Natural killer cell (primary cell): ENCODE data around the gene SLC16A9. TPM values are rescaled to one million over a fixed set of nuclear protein-coding genes. Genes with fewer than 3 reads are reported as not detected.

ENCODE experiments used
- ATAC-seq, 3 donors: fragments of 150-1000 bp in 2 of 3; fragments of 200-7000 bp in 1 of 3; cut with Tn5 transposase; 1 replicate in 1 of 3; 2 replicates in 2 of 3; pipeline ENCODE4 v1.10.0; 2021; ENCODE audit warnings: mild to moderate bottlenecking in 2 of 3, moderate library complexity in 2 of 3
- DNase-seq, 2 donors: peaks; one replicate each; pipeline versions ENCODE4 v3.0.0 to v3.0.0-alpha.2; 2013 to 2021; ENCODE audit warnings: mixed read lengths in 1 of 2
- H3K27ac ChIP-seq: one replicate; pipeline ENCODE4 v1.5.1; 2013; ENCODE audit warnings: mild to moderate bottlenecking, low read length
- H3K27me3 ChIP-seq: one replicate; pipeline ENCODE4 v1.6.1; 2013; ENCODE audit warnings: low read length; ENCODE audit not compliant: control insufficient read depth, insufficient read depth
- H3K36me3 ChIP-seq: one replicate; pipeline ENCODE4 v1.6.1; 2013; ENCODE audit warnings: low read length; ENCODE audit not compliant: control insufficient read depth, insufficient read depth
- H3K4me1 ChIP-seq: one replicate; pipeline ENCODE4 v1.6.1; 2013; ENCODE audit warnings: low read length; ENCODE audit not compliant: control insufficient read depth, insufficient read depth
- H3K4me3 ChIP-seq: one replicate; pipeline ENCODE4 v1.5.1; 2013; ENCODE audit warnings: low read length
- H3K9me3 ChIP-seq: one replicate; pipeline ENCODE4 v1.6.1; 2013; ENCODE audit warnings: low read length; ENCODE audit not compliant: control insufficient read depth, insufficient read depth
- H3K27ac Mint-ChIP-seq, 2 donors: one replicate each; pipeline ENCODE4 v1.8.0; 2022; ENCODE audit warnings: mild to moderate bottlenecking in 2 of 2, mixed read lengths in 2 of 2, moderate library complexity in 1 of 2
- H3K27me3 Mint-ChIP-seq, 2 donors: one replicate each; pipeline ENCODE4 v1.8.0; 2022; ENCODE audit warnings: low read depth in 2 of 2, mixed read lengths in 2 of 2
- H3K36me3 Mint-ChIP-seq: one replicate; pipeline ENCODE4 v1.8.0; 2022; ENCODE audit warnings: mixed read lengths
- H3K4me1 Mint-ChIP-seq, 2 donors: one replicate each; pipeline ENCODE4 v1.8.0; 2022; ENCODE audit warnings: mixed read lengths in 2 of 2
- H3K4me3 Mint-ChIP-seq: one replicate; pipeline ENCODE4 v1.8.0; 2022; ENCODE audit warnings: mild to moderate bottlenecking, moderate library complexity, mixed read lengths
- H3K9me3 Mint-ChIP-seq, 2 donors: one replicate each; pipeline ENCODE4 v1.8.0; 2022; ENCODE audit warnings: mixed read lengths in 2 of 2
- CTCF ChIP-seq: fragments of 200-600 bp; IDR thresholded peaks from one replicate; pipeline ENCODE4 v1.8.0; 2022; ENCODE audit warnings: antibody characterized with exemption
- WGBS: methylation state at CpG from one replicate; pipeline ENCODE4 v1.1.7; 2013; ENCODE audit warnings: missing lambda C conversion rate; ENCODE audit not compliant: insufficient coverage; 5-methylcytosine and 5-hydroxymethylcytosine counted together
- intact Hi-C: fragments of 100-400 bp; cut with micrococcal nuclease; formaldehyde crosslinking; loops from one replicate; pipeline ENCODE4 v1.14.2; 2022
- total RNA-seq, 4 donors: library from RNA; stranded (reverse); fragments of 120-200 nt in 1 of 4; gene quantifications; one replicate each; pipeline versions ENCODE4 v1.2.3 to v1.2.4, GENCODE V29; 2013 to 2022

The SLC16A9 gene
- total RNA-seq, 3 donors from 2014 or later (not counting 1 experiment from before 2014, with no cell fraction given), result not detected

GRCh38 chr10:59618666-59619065 lies 91.0 kb downstream of the SLC16A9 start:
- TF ChIP-seq CTCF, result no peak
- H3K36me3 ChIP-seq, result no peaks in the 10 kb centered on the region
- WGBS, result 76% methylated on average over 3 of the region's 4 CpGs
- Mint-ChIP-seq H3K27me3 (peaks cover 0 to 2% of the 10 kb centered on the region in 2 donors), H3K36me3 (no peaks in the 10 kb centered on the region), H3K4me1 (no peaks in the 10 kb centered on the region), H3K27ac (no peak overlapping the region), H3K4me3 (no peak overlapping the region), H3K9me3 (no peaks in the 10 kb centered on the region)
- ATAC-seq (no peak), DNase-seq (no peak)
- H3K4me3 ChIP-seq, result no peak overlapping the region
- no peaks in the 10 kb centered on the region for H3K4me1 ChIP-seq
- H3K9me3 ChIP-seq, result no peaks in the 10 kb centered on the region
- intact Hi-C loops, result no loop called here
- no peaks in the 10 kb centered on the region for H3K27me3 ChIP-seq
- no peak overlapping the region for H3K27ac ChIP-seq

DNA sequence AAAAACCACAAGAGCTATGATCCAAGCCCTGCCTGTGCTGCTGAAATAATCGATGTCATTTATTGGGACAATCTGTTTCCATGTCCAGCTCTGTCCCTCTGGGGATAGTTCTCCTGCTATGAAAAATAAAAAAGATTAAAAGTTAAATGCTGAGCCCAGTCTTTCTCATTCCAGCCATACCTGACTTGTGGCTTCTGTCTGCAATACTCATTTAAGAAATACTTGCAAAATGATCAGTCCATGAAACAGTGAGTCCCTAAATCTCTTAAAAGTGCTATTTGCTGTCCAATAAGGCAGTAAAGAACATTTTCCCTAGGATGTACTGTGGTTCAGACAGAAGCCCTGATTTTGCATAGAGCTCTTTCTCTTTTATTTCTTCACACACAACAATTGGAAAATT lies 91.7 kb downstream of the SLC16A9 start:
- intact Hi-C loops, result no loop called here
- Histone ChIP-seq H3K36me3 (no peaks in the 10 kb centered on the region), H3K27ac (no peak overlapping the region), H3K4me3 (no peak overlapping the region), H3K9me3 (no peaks in the 10 kb centered on the region), H3K4me1 (no peaks in the 10 kb centered on the region), H3K27me3 (no peaks in the 10 kb centered on the region)
- Mint-ChIP-seq H3K9me3 (no peaks in the 10 kb centered on the region), H3K36me3 (no peaks in the 10 kb centered on the region), H3K27ac (no peak overlapping the region), H3K27me3 (peaks cover 0 to 2% of the 10 kb centered on the region in 2 donors), H3K4me1 (no peaks in the 10 kb centered on the region), H3K4me3 (no peak overlapping the region)
- no peak for TF ChIP-seq CTCF
- DNase-seq, result no peak
- ATAC-seq, result no peak
- WGBS, result 100% methylated on average over 1 of the region's 1 CpG

DNA sequence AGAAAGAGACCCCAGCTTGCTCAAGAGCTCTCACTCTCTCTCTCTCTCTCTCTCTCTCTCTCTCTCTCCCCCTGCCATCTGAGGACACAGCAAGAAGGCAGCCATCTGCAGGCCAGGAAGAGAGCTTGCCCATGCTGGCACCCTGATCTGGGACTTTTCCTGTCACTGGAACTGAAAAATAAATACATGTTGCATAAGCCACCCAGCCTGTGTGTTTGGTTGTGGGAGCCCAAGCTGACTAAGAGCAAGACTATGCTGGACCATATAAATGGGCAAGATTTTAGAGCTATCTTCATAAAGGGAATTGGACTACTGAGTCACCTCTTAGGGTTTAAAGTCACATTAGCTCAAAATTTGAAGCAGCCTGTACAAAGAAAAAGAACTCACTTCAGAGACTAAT lies 98.6 kb downstream of the SLC16A9 start:
- DNase-seq (no peak), ATAC-seq (no peak)
- Mint-ChIP-seq H3K4me3 (no peak overlapping the region), H3K36me3 (no peaks in the 10 kb centered on the region), H3K9me3 (no peaks in the 10 kb centered on the region), H3K4me1 (no peaks in the 10 kb centered on the region), H3K27me3 (peaks cover 0 to 2% of the 10 kb centered on the region in 2 donors), H3K27ac (no peak overlapping the region)
- Histone ChIP-seq H3K27ac (no peak overlapping the region), H3K9me3 (no peaks in the 10 kb centered on the region), H3K4me3 (no peak overlapping the region), H3K27me3 (no peaks in the 10 kb centered on the region), H3K4me1 (no peaks in the 10 kb centered on the region), H3K36me3 (no peaks in the 10 kb centered on the region)
- intact Hi-C loops, result no loop called here
- TF ChIP-seq CTCF, result no peak

GRCh38 chr10:59607970-59608369 lies 101.7 kb downstream of the SLC16A9 start:
- no peaks in the 10 kb centered on the region for H3K9me3 ChIP-seq
- H3K4me3 ChIP-seq, result no peak overlapping the region
- Mint-ChIP-seq H3K27me3 (no peaks in the 10 kb centered on the region), H3K27ac (no peak overlapping the region), H3K36me3 (no peaks in the 10 kb centered on the region), H3K4me1 (no peaks in the 10 kb centered on the region), H3K9me3 (no peaks in the 10 kb centered on the region), H3K4me3 (no peak overlapping the region)
- ATAC-seq (no peak), DNase-seq (no peak)
- no peak for TF ChIP-seq CTCF
- H3K4me1 ChIP-seq, result no peaks in the 10 kb centered on the region
- H3K27ac ChIP-seq, result no peak overlapping the region
- WGBS, result 82% methylated on average over 3 of the region's 4 CpGs
- no peaks in the 10 kb centered on the region for H3K27me3 ChIP-seq
- no peaks in the 10 kb centered on the region for H3K36me3 ChIP-seq
- intact Hi-C loops, result no loop called here
